ENCODE data around the gene PHACTR3.

The PHACTR3 gene

DNA sequence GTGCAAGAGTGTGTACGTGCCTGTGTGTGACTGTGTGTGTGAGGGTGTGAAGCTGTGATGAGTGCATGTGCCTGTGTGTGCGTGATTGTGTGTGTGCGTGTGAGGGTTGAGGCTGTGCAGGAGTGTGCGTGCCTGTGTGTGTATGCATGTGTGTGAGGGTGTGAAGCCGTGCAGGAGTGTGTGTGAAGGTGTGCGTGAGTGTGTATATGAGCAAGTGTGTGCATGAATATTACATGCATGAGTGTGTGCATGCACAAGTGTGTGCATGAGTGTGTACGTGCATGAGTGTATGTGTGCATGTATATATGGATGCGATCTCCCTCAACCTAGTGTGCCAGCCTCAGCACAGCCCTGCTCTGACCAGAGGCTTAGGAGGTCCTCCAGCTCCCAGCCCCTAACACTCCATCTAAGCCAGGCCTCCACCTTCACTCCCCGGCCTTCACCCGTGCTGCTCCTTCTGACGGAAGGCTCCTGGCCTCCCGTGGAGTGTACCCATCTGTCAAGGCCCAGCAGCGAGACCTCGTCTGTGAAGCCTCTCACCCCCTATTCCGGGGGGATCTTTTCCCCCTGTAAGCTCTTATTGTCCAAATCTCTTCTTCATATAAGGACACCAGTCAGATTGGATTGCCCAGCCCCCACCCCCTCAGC lies 19.9 kb upstream of the PHACTR3 start:
- H3K4me1 ChIP-seq (ENCODE audit: low read length), result no peaks in the 10 kb centered on the region
- TF ChIP-seq, protein P1, sequence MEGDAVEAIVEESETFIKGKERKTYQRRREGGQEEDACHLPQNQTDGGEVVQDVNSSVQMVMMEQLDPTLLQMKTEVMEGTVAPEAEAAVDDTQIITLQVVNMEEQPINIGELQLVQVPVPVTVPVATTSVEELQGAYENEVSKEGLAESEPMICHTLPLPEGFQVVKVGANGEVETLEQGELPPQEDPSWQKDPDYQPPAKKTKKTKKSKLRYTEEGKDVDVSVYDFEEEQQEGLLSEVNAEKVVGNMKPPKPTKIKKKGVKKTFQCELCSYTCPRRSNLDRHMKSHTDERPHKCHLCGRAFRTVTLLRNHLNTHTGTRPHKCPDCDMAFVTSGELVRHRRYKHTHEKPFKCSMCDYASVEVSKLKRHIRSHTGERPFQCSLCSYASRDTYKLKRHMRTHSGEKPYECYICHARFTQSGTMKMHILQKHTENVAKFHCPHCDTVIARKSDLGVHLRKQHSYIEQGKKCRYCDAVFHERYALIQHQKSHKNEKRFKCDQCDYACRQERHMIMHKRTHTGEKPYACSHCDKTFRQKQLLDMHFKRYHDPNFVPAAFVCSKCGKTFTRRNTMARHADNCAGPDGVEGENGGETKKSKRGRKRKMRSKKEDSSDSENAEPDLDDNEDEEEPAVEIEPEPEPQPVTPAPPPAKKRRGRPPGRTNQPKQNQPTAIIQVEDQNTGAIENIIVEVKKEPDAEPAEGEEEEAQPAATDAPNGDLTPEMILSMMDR (IDR thresholded peaks at IDR 0.05; ENCODE audit: low read length), result no peak
- TF ChIP-seq EZH2phosphoT487 (IDR thresholded peaks at IDR 0.05; ENCODE audit: low read length), result no peak
- TF ChIP-seq EZH2 (optimal IDR thresholded peaks at IDR 0.05; ENCODE audit: low read depth, low read length), result no peak
- H3K27ac ChIP-seq (ENCODE audit: low read length), result no peak overlapping the region

DNA sequence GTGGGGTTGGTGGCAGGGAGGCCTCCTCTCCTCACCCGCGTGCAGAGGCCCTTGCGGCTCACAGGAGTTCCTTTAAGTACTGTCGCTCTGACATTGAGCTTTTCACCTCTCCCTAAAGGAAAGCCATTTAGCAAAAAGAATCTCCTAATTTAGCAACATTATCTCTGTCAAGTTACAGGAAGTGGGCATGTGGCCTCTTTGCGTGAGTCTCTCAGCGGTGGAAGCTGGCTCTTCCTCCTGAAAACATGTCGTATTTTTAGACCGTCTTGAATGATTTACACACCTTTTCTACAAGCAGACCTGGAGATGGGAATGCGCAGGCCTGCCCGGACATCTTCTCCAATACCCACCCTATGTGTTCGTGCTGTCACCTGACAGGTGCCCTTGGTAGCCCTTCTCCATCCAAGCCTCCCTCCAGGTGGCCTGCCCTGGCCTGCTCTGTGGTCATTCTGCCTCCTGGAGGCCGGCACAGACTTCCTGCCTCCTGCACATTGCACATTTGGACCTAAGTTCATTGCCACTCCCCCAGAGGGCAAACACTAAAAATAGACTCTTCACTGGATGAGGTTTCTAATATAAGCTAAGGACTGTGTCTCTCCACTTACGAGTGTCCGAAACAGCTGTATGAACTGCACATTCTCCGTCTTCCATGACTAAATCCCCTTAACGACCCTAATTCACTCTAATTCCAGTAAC lies 18.5 kb upstream of the PHACTR3 start:
- TF ChIP-seq EZH2 (optimal IDR thresholded peaks at IDR 0.05; ENCODE audit: low read depth, low read length) (no peak), EZH2phosphoT487 (IDR thresholded peaks at IDR 0.05; ENCODE audit: low read length) (no peak)
- TF ChIP-seq, protein P1 (IDR thresholded peaks at IDR 0.05; ENCODE audit: low read length), result no peak
- Histone ChIP-seq H3K4me3 (ENCODE audit: low read length) (no peak overlapping the region), H3F3A (ENCODE audit: insufficient read depth, low read length) (no peaks in the 10 kb centered on the region), H3K9ac (ENCODE audit: low read length) (no peak overlapping the region), H3K4me1 (ENCODE audit: low read length) (no peaks in the 10 kb centered on the region), H4K20me1 (ENCODE audit: insufficient read depth, low read length) (no peaks in the 10 kb centered on the region), H3K27ac (ENCODE audit: low read length) (no peak overlapping the region), H3K79me2 (ENCODE audit: low read length) (no peaks in the 10 kb centered on the region), H3K36me3 (replicated peaks; ENCODE audit: insufficient read depth, low read length) (no peaks in the 10 kb centered on the region), H3K9me3 (replicated peaks; ENCODE audit: insufficient read depth, low read length) (no peaks in the 10 kb centered on the region), H3K9me2 (replicated peaks; ENCODE audit: insufficient read depth, low read length) (no peaks in the 10 kb centered on the region), H3K27me3 (replicated peaks; ENCODE audit: insufficient read depth, low read length) (peaks cover 87% of the 10 kb centered on the region), H2AFZ (ENCODE audit: low read length) (no peak overlapping the region), H3K4me2 (ENCODE audit: low read depth, low read length) (no peak overlapping the region)
- DNase-seq, result no peak

More for the DNA sequence above, 19.9 kb upstream of the PHACTR3 start:
- Histone ChIP-seq H3K9me2 (replicated peaks; ENCODE audit: insufficient read depth, low read length) (no peaks in the 10 kb centered on the region), H3K4me2 (ENCODE audit: low read depth, low read length) (no peak overlapping the region), H3F3A (ENCODE audit: insufficient read depth, low read length) (no peaks in the 10 kb centered on the region), H3K79me2 (ENCODE audit: low read length) (no peaks in the 10 kb centered on the region), H3K36me3 (replicated peaks; ENCODE audit: insufficient read depth, low read length) (no peaks in the 10 kb centered on the region), H3K9ac (ENCODE audit: low read length) (no peak overlapping the region), H3K4me3 (ENCODE audit: low read length) (no peak overlapping the region), H4K20me1 (ENCODE audit: insufficient read depth, low read length) (no peaks in the 10 kb centered on the region), H2AFZ (ENCODE audit: low read length) (no peak overlapping the region), H3K27me3 (replicated peaks; ENCODE audit: insufficient read depth, low read length) (peaks cover 94% of the 10 kb centered on the region), H3K9me3 (replicated peaks; ENCODE audit: insufficient read depth, low read length) (no peaks in the 10 kb centered on the region)
- no peak for DNase-seq

DNA sequence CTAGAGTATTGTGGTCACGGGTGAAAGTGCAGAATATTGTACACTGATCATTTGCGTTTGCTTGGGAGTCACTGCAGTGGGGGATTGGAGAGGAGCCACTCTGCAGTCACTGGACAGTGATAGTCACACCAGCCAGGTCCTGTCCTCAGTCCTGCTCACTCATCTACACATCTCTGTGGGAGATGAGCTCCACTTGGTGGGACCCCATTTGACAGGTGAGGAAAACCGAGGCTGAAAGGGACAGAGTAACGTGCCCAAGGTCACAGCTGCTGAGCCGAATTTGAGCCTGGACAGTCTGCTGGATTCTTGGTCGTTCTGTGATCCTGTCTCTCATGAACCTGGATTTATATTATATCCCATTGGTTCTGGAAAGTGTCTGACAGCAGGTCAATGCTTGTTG lies 17.7 kb upstream of the PHACTR3 start:
- Histone ChIP-seq H3K4me3 (ENCODE audit: low read length) (no peak overlapping the region), H3K36me3 (replicated peaks; ENCODE audit: insufficient read depth, low read length) (no peaks in the 10 kb centered on the region), H3K27me3 (replicated peaks; ENCODE audit: insufficient read depth, low read length) (peaks cover 80% of the 10 kb centered on the region)

More for the DNA sequence above, 17.7 kb upstream of the PHACTR3 start:
- no peaks in the 10 kb centered on the region for H3K9me3 ChIP-seq (replicated peaks; ENCODE audit: insufficient read depth, low read length)
- TF ChIP-seq, protein P1 (IDR thresholded peaks at IDR 0.05; ENCODE audit: low read length), result no peak
- no peak for TF ChIP-seq EZH2phosphoT487 (IDR thresholded peaks at IDR 0.05; ENCODE audit: low read length)
- no peak for TF ChIP-seq EZH2 (optimal IDR thresholded peaks at IDR 0.05; ENCODE audit: low read depth, low read length)
- no peaks in the 10 kb centered on the region for H3F3A ChIP-seq (ENCODE audit: insufficient read depth, low read length)
- H2AFZ ChIP-seq (ENCODE audit: low read length), result no peak overlapping the region
- H3K9me2 ChIP-seq (replicated peaks; ENCODE audit: insufficient read depth, low read length), result no peaks in the 10 kb centered on the region
- no peaks in the 10 kb centered on the region for H4K20me1 ChIP-seq (ENCODE audit: insufficient read depth, low read length)
- H3K4me2 ChIP-seq (ENCODE audit: low read depth, low read length), result no peak overlapping the region
- DNase-seq, result no peak
- H3K4me1 ChIP-seq (ENCODE audit: low read length), result no peaks in the 10 kb centered on the region
- no peaks in the 10 kb centered on the region for H3K79me2 ChIP-seq (ENCODE audit: low read length)
- no peak overlapping the region for H3K27ac ChIP-seq (ENCODE audit: low read length)
- H3K9ac ChIP-seq (ENCODE audit: low read length), result no peak overlapping the region

Data from MM.1S (cell line).